ENCODE results near the gene PLAC1.
A peak's percentile ranks its signal among the peaks of the same experiment; 100 is the strongest.

PLAC1 gene

GRCh38 chrX:134541906-134542305 lies 116.4 kb downstream of the PLAC1 start:
- TF ChIP-seq ZC3H10 (CRISPR knock-in tag; IDR thresholded peaks at IDR 0.05) (no peak), GLIS3 (CRISPR knock-in tag; IDR thresholded peaks at IDR 0.05) (no peak), PATZ1 (CRISPR knock-in tag; IDR thresholded peaks at IDR 0.05; ENCODE audit: borderline replicate concordance) (no peak)
- ATAC-seq: peak; percentile 8

GRCh38 chrX:134538316-134538715 lies 120.0 kb downstream of the PLAC1 start:
- no peak for TF ChIP-seq OSR1 (CRISPR knock-in tag; IDR thresholded peaks at IDR 0.05)
- no peak for TF ChIP-seq ZNF565 (CRISPR knock-in tag; conservative IDR thresholded peaks at IDR 0.05; ENCODE audit: low read depth)
- TF ChIP-seq CREB5 (CRISPR knock-in tag; IDR thresholded peaks at IDR 0.05; ENCODE audit: low read depth): no peak
- no peak for TF ChIP-seq ZNF70 (CRISPR knock-in tag; IDR thresholded peaks at IDR 0.05)
- TF ChIP-seq CSRNP3 (CRISPR knock-in tag; IDR thresholded peaks at IDR 0.05): no peak
- TF ChIP-seq GLIS3 (CRISPR knock-in tag; IDR thresholded peaks at IDR 0.05): no peak
- TF ChIP-seq PPARA (CRISPR knock-in tag; IDR thresholded peaks at IDR 0.05; ENCODE audit: borderline replicate concordance): no peak
- no peak for TF ChIP-seq ZC3H10 (CRISPR knock-in tag; IDR thresholded peaks at IDR 0.05)
- TF ChIP-seq ESRRG (CRISPR knock-in tag; IDR thresholded peaks at IDR 0.05): no peak
- TF ChIP-seq POU6F1 (CRISPR knock-in tag; IDR thresholded peaks at IDR 0.05; ENCODE audit: borderline replicate concordance, low read depth): no peak
- TF ChIP-seq SNAI2 (CRISPR knock-in tag; IDR thresholded peaks at IDR 0.05): no peak
- no peak for TF ChIP-seq PATZ1 (CRISPR knock-in tag; IDR thresholded peaks at IDR 0.05; ENCODE audit: borderline replicate concordance)
- no peak for TF ChIP-seq ZNF8 (CRISPR knock-in tag; IDR thresholded peaks at IDR 0.05)
- TF ChIP-seq BACH2 (CRISPR knock-in tag; IDR thresholded peaks at IDR 0.05; ENCODE audit: borderline replicate concordance): no peak
- TF ChIP-seq ARNTL (CRISPR knock-in tag; IDR thresholded peaks at IDR 0.05; ENCODE audit: borderline replicate concordance, low read depth): no peak
- TF ChIP-seq ISL1 (CRISPR knock-in tag; IDR thresholded peaks at IDR 0.05): no peak
- ATAC-seq: peak; percentile 1; the same call in 1 of the 3 replicates

GRCh38 chrX:134537179-134537955 lies 120.9 kb downstream of the PLAC1 start:
- peak; percentile 33 for ATAC-seq
- TF ChIP-seq PPARA (CRISPR knock-in tag; IDR thresholded peaks at IDR 0.05; ENCODE audit: borderline replicate concordance) (no peak), GLIS3 (CRISPR knock-in tag; IDR thresholded peaks at IDR 0.05) (no peak), CREB5 (CRISPR knock-in tag; IDR thresholded peaks at IDR 0.05; ENCODE audit: low read depth) (no peak), ZFP3 (CRISPR knock-in tag; IDR thresholded peaks at IDR 0.05) (no peak), ARNTL (CRISPR knock-in tag; IDR thresholded peaks at IDR 0.05; ENCODE audit: borderline replicate concordance, low read depth) (no peak), POU6F1 (CRISPR knock-in tag; IDR thresholded peaks at IDR 0.05; ENCODE audit: borderline replicate concordance, low read depth) (no peak), ZNF565 (CRISPR knock-in tag; conservative IDR thresholded peaks at IDR 0.05; ENCODE audit: low read depth) (no peak), CSRNP3 (CRISPR knock-in tag; IDR thresholded peaks at IDR 0.05) (no peak), ZC3H10 (CRISPR knock-in tag; IDR thresholded peaks at IDR 0.05) (no peak), TOX (CRISPR knock-in tag; IDR thresholded peaks at IDR 0.05; ENCODE audit: borderline replicate concordance) (no peak), TSHZ2 (CRISPR knock-in tag; IDR thresholded peaks at IDR 0.05) (no peak), ESRRG (CRISPR knock-in tag; IDR thresholded peaks at IDR 0.05) (no peak)
